Ovary (tissue), 3 donors: Measurements from ENCODE around the gene GRAMD4.

Experiments
- POLR2A ChIP-seq: fragments of 450-650 bp; IDR thresholded peaks from one replicate; pipeline ENCODE4 v1.6.1; 2017; ENCODE audit warnings: antibody characterized with exemption, mild to moderate bottlenecking, moderate library complexity
- TF ChIP-seq, protein P1 (sequence below), 3 donors: fragments of 450-650 bp in 2 of 3; fragments of 200-600 bp in 1 of 3; IDR thresholded peaks; one replicate each; pipeline versions ENCODE4 v1.5.1 to v1.8.0; 2016 to 2022; ENCODE audit warnings: antibody characterized with exemption in 3 of 3, mild to moderate bottlenecking in 1 of 3
- donor health status: DM: no; HTN: no; CAD: no.

DNA sequence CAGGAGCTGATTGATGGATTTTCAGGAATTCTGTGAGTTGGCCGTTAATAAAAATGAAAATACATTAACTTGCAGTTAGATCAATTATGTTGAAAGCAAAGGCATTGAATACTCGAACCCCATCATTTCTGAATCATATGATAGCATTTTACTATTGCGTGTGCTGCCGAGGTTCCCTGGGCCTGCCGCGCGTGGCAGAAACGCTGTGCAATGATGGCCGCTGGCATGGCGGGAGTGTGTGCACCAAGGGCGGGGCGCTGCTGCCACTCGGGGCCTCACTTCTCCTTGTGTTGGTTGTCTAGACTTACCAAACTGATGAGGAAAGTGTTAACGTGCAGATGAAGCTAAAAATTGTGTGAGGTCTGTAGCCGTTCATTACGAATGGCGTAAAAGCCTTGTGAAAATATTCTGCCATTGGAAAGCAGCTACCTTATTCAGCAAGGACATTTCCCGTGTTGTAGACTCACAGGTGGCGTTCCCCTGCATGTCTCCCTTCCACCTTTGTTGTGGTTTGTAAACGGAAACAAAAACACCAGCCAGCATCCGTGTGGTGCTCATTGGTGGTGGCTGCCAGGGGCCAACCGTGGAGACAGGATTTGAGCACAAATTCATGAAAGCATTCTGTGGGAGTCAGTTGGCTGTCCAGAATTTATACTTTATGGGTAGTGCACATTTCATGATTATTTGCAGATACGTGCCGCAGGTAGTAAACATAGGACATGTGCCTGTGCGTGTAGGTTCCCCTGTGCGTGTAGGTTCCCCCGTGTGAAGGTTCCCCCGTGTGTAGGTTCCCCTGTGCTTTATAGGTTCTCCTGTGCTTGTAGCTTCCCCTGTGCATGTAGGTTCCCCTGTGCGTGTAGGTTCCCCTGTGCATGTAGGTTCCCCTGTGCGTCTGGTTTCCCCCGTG is 5.9 kb upstream of the GRAMD4 start:
- TF ChIP-seq, protein P1, sequence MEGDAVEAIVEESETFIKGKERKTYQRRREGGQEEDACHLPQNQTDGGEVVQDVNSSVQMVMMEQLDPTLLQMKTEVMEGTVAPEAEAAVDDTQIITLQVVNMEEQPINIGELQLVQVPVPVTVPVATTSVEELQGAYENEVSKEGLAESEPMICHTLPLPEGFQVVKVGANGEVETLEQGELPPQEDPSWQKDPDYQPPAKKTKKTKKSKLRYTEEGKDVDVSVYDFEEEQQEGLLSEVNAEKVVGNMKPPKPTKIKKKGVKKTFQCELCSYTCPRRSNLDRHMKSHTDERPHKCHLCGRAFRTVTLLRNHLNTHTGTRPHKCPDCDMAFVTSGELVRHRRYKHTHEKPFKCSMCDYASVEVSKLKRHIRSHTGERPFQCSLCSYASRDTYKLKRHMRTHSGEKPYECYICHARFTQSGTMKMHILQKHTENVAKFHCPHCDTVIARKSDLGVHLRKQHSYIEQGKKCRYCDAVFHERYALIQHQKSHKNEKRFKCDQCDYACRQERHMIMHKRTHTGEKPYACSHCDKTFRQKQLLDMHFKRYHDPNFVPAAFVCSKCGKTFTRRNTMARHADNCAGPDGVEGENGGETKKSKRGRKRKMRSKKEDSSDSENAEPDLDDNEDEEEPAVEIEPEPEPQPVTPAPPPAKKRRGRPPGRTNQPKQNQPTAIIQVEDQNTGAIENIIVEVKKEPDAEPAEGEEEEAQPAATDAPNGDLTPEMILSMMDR (IDR thresholded peaks at IDR 0.05): no peak
- TF ChIP-seq POLR2A: no peak
